ENCODE results near the gene ESYT3. TPM values are rescaled to one million over a fixed set of nuclear protein-coding genes. Genes with fewer than 3 reads are reported as not detected.
A peak's percentile ranks its signal among the peaks of the same experiment; 100 is the strongest.
"Not testable (repeated sequence)": the region's sequence is repeated elsewhere in the genome, so short reads cannot be mapped to it uniquely, and the experiment has no call there.

The ESYT3 gene
- total RNA-seq, 2 experiments from 2014 or later: 0.43 to 0.50 TPM

- Mint-ChIP-seq H3K4me3 (no peak overlapping the region), H3K4me1 (no peaks in the 10 kb centered on the region), H3K27me3 (peaks cover 6% of the 10 kb centered on the region), H3K36me3 (ENCODE audit: low read depth) (no peaks in the 10 kb centered on the region), H3K27ac (no peak overlapping the region), H3K9me3 (no peaks in the 10 kb centered on the region)
- POLR2A ChIA-PET: no interaction called here
- CTCF ChIA-PET: no interaction called here
- no peak for DNase-seq
Measured at GRCh38 chr3:138476526-138476925, 42.1 kb downstream of the ESYT3 start.

GRCh38 chr3:138477120-138477519, 42.7 kb downstream of the ESYT3 start:
- Mint-ChIP-seq H3K9me3 (no peaks in the 10 kb centered on the region), H3K27me3 (peaks cover 6% of the 10 kb centered on the region), H3K4me3 (no peak overlapping the region), H3K4me1 (no peaks in the 10 kb centered on the region), H3K27ac (no peak overlapping the region), H3K36me3 (ENCODE audit: low read depth) (no peaks in the 10 kb centered on the region)
- ChIA-PET CTCF (no interaction called here), POLR2A (no interaction called here)
- no peak for DNase-seq

- ChIA-PET POLR2A (no interaction called here), CTCF (interaction anchor here (1.0 to 2.1 kb wide), 3 partner anchors 438 to 458 kb away, joined by 7 to 17 read pairs (median 14); no protein-coding TSS in a partner anchor)
- Mint-ChIP-seq H3K4me3 (no peak overlapping the region), H3K27ac (no peak overlapping the region), H3K4me1 (no peaks in the 10 kb centered on the region), H3K36me3 (ENCODE audit: low read depth) (no peaks in the 10 kb centered on the region), H3K9me3 (no peaks in the 10 kb centered on the region), H3K27me3 (peaks cover 6% of the 10 kb centered on the region)
- DNase-seq: no peak
Measured at GRCh38 chr3:138477801-138478200, 43.4 kb downstream of the ESYT3 start.

- no peak overlapping the region for H3K27ac Mint-ChIP-seq
- H3K36me3 Mint-ChIP-seq (ENCODE audit: low read depth): no peaks in the 10 kb centered on the region
- DNase-seq: peak; percentile 55
- peaks cover 8% of the 10 kb centered on the region for H3K27me3 Mint-ChIP-seq
- H3K9me3 Mint-ChIP-seq: no peaks in the 10 kb centered on the region
- no peak overlapping the region for H3K4me3 Mint-ChIP-seq
- no peaks in the 10 kb centered on the region for H3K4me1 Mint-ChIP-seq
- ChIA-PET POLR2A (no interaction called here), CTCF (interaction anchor here (0.6 to 2.3 kb wide), 16 partner anchors 11 to 444 kb away, joined by 3 to 17 read pairs (median 4); partner anchors contain the start of genes CEP70 and ESYT3)
Measured at GRCh38 chr3:138479438-138479863, 45.0 kb downstream of the ESYT3 start.

GRCh38 chr3:138484672-138485071, 50.3 kb downstream of the ESYT3 start:
- POLR2A ChIA-PET, H3K27ac Mint-ChIP-seq, H3K27me3 Mint-ChIP-seq, CTCF ChIA-PET, H3K4me1 Mint-ChIP-seq, DNase-seq, H3K4me3 Mint-ChIP-seq: not testable (repeated sequence)
- Mint-ChIP-seq H3K36me3 (ENCODE audit: low read depth) (peaks cover 10% of the 10 kb centered on the region), H3K9me3 (peaks cover 27% of the 10 kb centered on the region)

GRCh38 chr3:138486580-138486979, 52.2 kb downstream of the ESYT3 start:
- peaks cover 10% of the 10 kb centered on the region for H3K36me3 Mint-ChIP-seq (ENCODE audit: low read depth)
- DNase-seq, CTCF ChIA-PET, H3K4me1 Mint-ChIP-seq, POLR2A ChIA-PET, H3K27me3 Mint-ChIP-seq, H3K27ac Mint-ChIP-seq, H3K4me3 Mint-ChIP-seq: not testable (repeated sequence)
- peaks cover 27% of the 10 kb centered on the region for H3K9me3 Mint-ChIP-seq

DNA sequence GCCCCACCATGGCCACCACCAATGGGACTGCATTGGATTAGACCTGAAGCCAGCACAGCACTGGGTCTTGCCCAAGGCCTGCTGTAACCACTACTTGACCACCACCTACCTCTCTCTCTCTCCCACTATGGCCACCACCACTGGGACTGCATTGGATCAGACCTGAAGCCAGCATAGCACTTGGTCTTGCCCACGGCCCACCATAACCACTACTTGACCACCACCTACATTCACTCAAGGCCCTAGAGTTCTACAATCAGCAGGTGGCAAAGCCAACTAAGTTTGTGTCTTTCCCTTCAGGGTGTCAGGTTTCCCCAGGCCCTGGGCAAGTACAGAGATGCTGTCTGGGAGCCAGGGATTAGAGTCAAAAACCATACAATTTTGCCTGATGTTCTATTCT, 57.6 kb downstream of the ESYT3 start:
- peaks cover 7% of the 10 kb centered on the region for H3K36me3 Mint-ChIP-seq (ENCODE audit: low read depth)
- CTCF ChIA-PET: no interaction called here
- no peak overlapping the region for H3K27ac Mint-ChIP-seq
- peaks cover 8% of the 10 kb centered on the region for H3K4me1 Mint-ChIP-seq
- POLR2A ChIA-PET: no interaction called here
- H3K9me3 Mint-ChIP-seq: peaks cover 13% of the 10 kb centered on the region
- no peak for DNase-seq
- H3K4me3 Mint-ChIP-seq: no peak overlapping the region
- peaks cover 4% of the 10 kb centered on the region for H3K27me3 Mint-ChIP-seq

DNA sequence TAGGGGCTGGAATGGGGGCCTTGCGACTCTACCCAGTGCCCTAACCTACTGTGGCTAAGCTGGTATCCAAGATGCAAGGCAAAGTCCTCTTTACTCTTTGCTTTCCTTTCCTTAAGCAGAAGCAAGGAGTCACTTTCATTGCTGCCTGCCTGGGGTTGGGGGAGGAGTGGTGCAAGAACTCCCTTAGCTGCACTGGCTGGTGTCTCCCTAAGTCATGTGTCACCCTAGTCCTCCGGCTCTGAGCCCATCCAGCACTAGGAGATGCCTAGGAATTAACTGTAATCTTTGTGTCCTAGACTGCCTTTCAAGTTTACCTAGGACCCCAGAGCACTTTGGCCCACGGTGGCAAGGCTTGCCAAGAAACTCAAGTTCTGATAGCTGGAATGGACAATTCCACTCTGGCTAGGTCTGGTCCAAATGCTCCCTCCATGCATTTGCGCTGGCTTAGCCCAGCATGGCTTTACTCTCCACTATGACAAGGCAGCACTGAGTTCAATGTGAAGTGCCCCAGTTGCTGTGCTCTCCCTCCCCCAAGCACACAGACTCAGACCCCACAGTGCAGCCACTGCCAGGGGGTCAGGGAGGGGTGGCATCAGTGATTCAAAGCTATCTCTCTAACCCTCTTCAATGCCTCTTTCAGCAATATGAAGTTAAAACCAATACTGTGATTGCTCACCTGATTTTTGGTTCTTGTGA, 58.7 kb downstream of the ESYT3 start:
- Mint-ChIP-seq H3K4me3 (no peak overlapping the region), H3K4me1 (peaks cover 8% of the 10 kb centered on the region), H3K27me3 (peaks cover 4% of the 10 kb centered on the region), H3K27ac (no peak overlapping the region), H3K9me3 (peaks cover 6% of the 10 kb centered on the region), H3K36me3 (ENCODE audit: low read depth) (peaks cover 4% of the 10 kb centered on the region)
- POLR2A ChIA-PET: no interaction called here
- CTCF ChIA-PET: no interaction called here
- no peak for DNase-seq

- no peak overlapping the region for H3K4me3 Mint-ChIP-seq
- no peaks in the 10 kb centered on the region for H3K36me3 Mint-ChIP-seq (ENCODE audit: low read depth)
- ChIA-PET POLR2A (no interaction called here), CTCF (no interaction called here)
- H3K27me3 Mint-ChIP-seq: peaks cover 2% of the 10 kb centered on the region
- DNase-seq: no peak
- no peak overlapping the region for H3K27ac Mint-ChIP-seq
- peaks cover 8% of the 10 kb centered on the region for H3K4me1 Mint-ChIP-seq
- H3K9me3 Mint-ChIP-seq: peaks cover 2% of the 10 kb centered on the region
Measured at GRCh38 chr3:138493804-138494606, 59.6 kb downstream of the ESYT3 start.

- no peak for DNase-seq
- no peaks in the 10 kb centered on the region for H3K36me3 Mint-ChIP-seq (ENCODE audit: low read depth)
- peaks cover 8% of the 10 kb centered on the region for H3K4me1 Mint-ChIP-seq
- no peaks in the 10 kb centered on the region for H3K9me3 Mint-ChIP-seq
- ChIA-PET CTCF (no interaction called here), POLR2A (no interaction called here)
- no peak overlapping the region for H3K4me3 Mint-ChIP-seq
- no peak overlapping the region for H3K27ac Mint-ChIP-seq
- H3K27me3 Mint-ChIP-seq: no peaks in the 10 kb centered on the region
Measured at GRCh38 chr3:138494607-138494929, 60.2 kb downstream of the ESYT3 start.

DNA sequence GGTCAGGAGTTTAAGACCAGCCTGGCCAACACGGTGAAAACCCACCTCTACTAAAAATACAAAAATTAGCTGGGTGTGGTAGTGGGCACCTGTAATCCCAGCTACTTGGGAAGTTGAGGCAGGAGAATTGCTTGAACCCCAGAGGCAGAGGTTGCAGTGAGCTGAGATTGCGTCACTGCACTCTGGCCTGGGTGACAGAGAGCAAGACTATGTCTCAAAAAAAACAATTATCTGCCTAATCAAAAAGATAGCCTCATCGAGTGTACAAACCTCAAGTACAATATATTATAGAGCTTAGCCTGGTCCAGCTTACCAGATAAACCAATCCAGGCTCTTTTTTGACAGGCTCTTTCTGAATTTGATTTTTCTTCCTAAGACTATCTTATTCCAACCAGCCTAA, 61.2 kb downstream of the ESYT3 start:
- H3K9me3 Mint-ChIP-seq; H3K4me1 Mint-ChIP-seq; DNase-seq; H3K4me3 Mint-ChIP-seq; H3K27me3 Mint-ChIP-seq; H3K27ac Mint-ChIP-seq; H3K36me3 Mint-ChIP-seq (ENCODE audit: low read depth); POLR2A ChIA-PET: not testable (repeated sequence)
- CTCF ChIA-PET: interaction anchor here (0.8 kb wide), 1 partner anchor 16 kb away, joined by 4 read pairs; no protein-coding TSS in a partner anchor

DNA sequence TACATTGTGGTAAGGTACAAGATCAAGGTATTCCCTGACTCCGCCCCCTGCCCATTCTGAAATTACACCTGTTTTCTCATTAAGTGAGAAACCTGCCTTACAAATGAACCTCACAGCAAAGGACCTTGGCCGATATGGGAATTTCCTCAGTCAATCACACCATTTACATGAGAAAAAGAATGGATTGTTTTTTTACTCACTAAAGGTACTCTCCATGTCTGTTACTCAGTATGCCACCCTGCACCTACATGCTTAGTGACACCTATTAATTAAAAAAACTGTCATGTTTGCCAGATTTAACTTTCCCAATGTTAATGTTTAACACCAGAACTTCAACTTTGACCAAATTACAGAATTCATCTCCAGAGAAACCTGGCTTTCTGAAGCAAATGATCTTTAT, 62.0 kb downstream of the ESYT3 start:
- CTCF ChIA-PET: no interaction called here
- Mint-ChIP-seq H3K4me1 (peaks cover 8% of the 10 kb centered on the region), H3K27me3 (no peaks in the 10 kb centered on the region), H3K27ac (no peak overlapping the region), H3K4me3 (no peak overlapping the region), H3K36me3 (ENCODE audit: low read depth) (no peaks in the 10 kb centered on the region), H3K9me3 (no peaks in the 10 kb centered on the region)
- DNase-seq: no peak
- POLR2A ChIA-PET: no interaction called here

GRCh38 chr3:138497021-138497420, 62.6 kb downstream of the ESYT3 start:
- Mint-ChIP-seq H3K4me1 (peaks cover 8% of the 10 kb centered on the region), H3K27ac (no peak overlapping the region), H3K36me3 (ENCODE audit: low read depth) (no peaks in the 10 kb centered on the region), H3K4me3 (no peak overlapping the region), H3K27me3 (no peaks in the 10 kb centered on the region), H3K9me3 (no peaks in the 10 kb centered on the region)
- POLR2A ChIA-PET: no interaction called here
- CTCF ChIA-PET: no interaction called here
- DNase-seq: no peak

- H3K27ac Mint-ChIP-seq: no peak overlapping the region
- no peaks in the 10 kb centered on the region for H3K9me3 Mint-ChIP-seq
- no peaks in the 10 kb centered on the region for H3K36me3 Mint-ChIP-seq (ENCODE audit: low read depth)
- ChIA-PET CTCF (no interaction called here), POLR2A (no interaction called here)
- no peak for DNase-seq
- no peak overlapping the region for H3K4me3 Mint-ChIP-seq
- H3K4me1 Mint-ChIP-seq: peaks cover 8% of the 10 kb centered on the region
- no peaks in the 10 kb centered on the region for H3K27me3 Mint-ChIP-seq
Measured at GRCh38 chr3:138497851-138498250, 63.4 kb downstream of the ESYT3 start.

Measured in activated CD4-positive, alpha-beta memory T cell treated with anti-CD3 and anti-CD28 coated beads, Interleukin-2, amount 10 ng/mL, durations not matched to agents 7 days and 5 days (primary cell).